ENCODE measurements around the gene SEC63. TPM values are rescaled to one million over a fixed set of nuclear protein-coding genes. Genes with fewer than 3 reads are reported as not detected.

SEC63 gene
- total and polyA plus RNA-seq, 2 of the 4 experiments (the other 2 are of a cell fraction) = 8.6 to 22.4 TPM

GRCh38 chr6:108005961-108006360 lies 48.0 kb upstream of the SEC63 start:
- no peak overlapping the region for H2AK5ac ChIP-seq (ENCODE audit: low read depth, low read length)
- no peak overlapping the region for H2AFZ ChIP-seq (replicated peaks; ENCODE audit: low read length, poor library complexity)
- POLR2A ChIA-PET (ENCODE audit: unreplicated experiment) = no interaction called here
- WGBS, 2 experiments (ENCODE audit: extremely low coverage in 2 of 2, insufficient read length in 1 of 2) = no CpG with 5 or more reads among the region's 3 CpGs
- no peak for ATAC-seq (ENCODE audit: low read depth)
- H3K9me3 ChIP-seq (ENCODE audit: control insufficient read depth, insufficient read depth, low read length) = peaks cover 2% of the 10 kb centered on the region; the same call in 1 of the 2 replicates
- H3K14ac ChIP-seq (replicated peaks; ENCODE audit: low read depth, low read length) = no peak overlapping the region
- intact Hi-C loops (cut with micrococcal nuclease) (no loop called here), dilution Hi-C loops (cut with HindIII; ENCODE audit: low sequenced_read_pairs, unreplicated experiment) (no loop called here), in situ Hi-C loops (cut with MboI; ENCODE audit: low sequenced_read_pairs) (no loop called here)
- H2AK9ac ChIP-seq (replicated peaks; ENCODE audit: low read depth, low read length, poor library complexity) = no peak overlapping the region
- no peak overlapping the region for H4K91ac ChIP-seq (ENCODE audit: insufficient read depth, low read depth, low read length)
- no peaks in the 10 kb centered on the region for H4K20me1 ChIP-seq (ENCODE audit: insufficient read depth, low read length)
- no peak overlapping the region for H3K4me3 ChIP-seq (ENCODE audit: insufficient read depth, low read depth, low read length)
- no peak overlapping the region for H2BK5ac ChIP-seq (ENCODE audit: low read depth, low read length, poor library complexity, severe bottlenecking)
- H3K18ac ChIP-seq (ENCODE audit: low read depth, low read length) = no peak overlapping the region
- no peak for TF ChIP-seq ELK1 (IDR thresholded peaks at IDR 0.05; ENCODE audit: borderline replicate concordance, low read depth, low read length)
- TF ChIP-seq CTCF (conservative IDR thresholded peaks at IDR 0.05; ENCODE audit: low read depth, low read length) = no peak
- TF ChIP-seq BHLHE40 (IDR thresholded peaks at IDR 0.05; ENCODE audit: low read depth, low read length) = no peak
- no peak for TF ChIP-seq POLR2A (IDR thresholded peaks at IDR 0.05; ENCODE audit: low read depth, low read length)
- TF ChIP-seq SMC3 (IDR thresholded peaks at IDR 0.05; ENCODE audit: low read depth, low read length) = no peak
- no peak for TF ChIP-seq USF2 (IDR thresholded peaks at IDR 0.05; ENCODE audit: low read depth, low read length)
- TF ChIP-seq MAFK (IDR thresholded peaks at IDR 0.05; ENCODE audit: low read depth, low read length) = no peak
- no peak for TF ChIP-seq RCOR1 (IDR thresholded peaks at IDR 0.05; ENCODE audit: insufficient replicate concordance, low read length)
- TF ChIP-seq MAZ (IDR thresholded peaks at IDR 0.05; ENCODE audit: borderline replicate concordance, low read depth, low read length) = no peak
- TF ChIP-seq RFX5 (IDR thresholded peaks at IDR 0.05; ENCODE audit: low read depth, low read length) = no peak
- no peak for TF ChIP-seq CHD1 (IDR thresholded peaks at IDR 0.05; ENCODE audit: low read depth, low read length)
- TF ChIP-seq NFE2L2 (IDR thresholded peaks at IDR 0.05; ENCODE audit: low read depth, low read length) = no peak
- no peak for TF ChIP-seq RAD21 (IDR thresholded peaks at IDR 0.05; ENCODE audit: low read length)
- TF ChIP-seq MXI1 (IDR thresholded peaks at IDR 0.05; ENCODE audit: borderline replicate concordance, low read depth, low read length) = no peak
- no peak for TF ChIP-seq CEBPB (IDR thresholded peaks at IDR 0.05; ENCODE audit: low read depth, low read length)
- no peak for TF ChIP-seq FOS (IDR thresholded peaks at IDR 0.05; ENCODE audit: low read depth, low read length)
- H3K4ac ChIP-seq (ENCODE audit: low read depth, low read length) = no peak overlapping the region
- no peak overlapping the region for H3K56ac ChIP-seq (ENCODE audit: extremely low read depth, insufficient read depth, low read length)
- H4K8ac ChIP-seq (ENCODE audit: low read depth in 2 of 2, low read length in 2 of 2) = no peak overlapping the region
- no peak overlapping the region for H2BK120ac ChIP-seq (ENCODE audit: low read depth, low read length)
- no peak overlapping the region for H3K23ac ChIP-seq (ENCODE audit: low read depth, low read length)
- no peak overlapping the region for H3K9ac ChIP-seq (ENCODE audit: low read depth, low read length)
- no peak overlapping the region for H2BK20ac ChIP-seq (ENCODE audit: low read depth, low read length)
- H3K9me1 ChIP-seq (ENCODE audit: insufficient read depth, low read length) = no peaks in the 10 kb centered on the region
- no peak overlapping the region for H3K27ac ChIP-seq (ENCODE audit: insufficient read depth, low read length)
- H2BK15ac ChIP-seq (ENCODE audit: low read depth, low read length) = no peak overlapping the region
- no peak overlapping the region for H4K5ac ChIP-seq (ENCODE audit: low read depth, low read length)
- H3K36me3 ChIP-seq (ENCODE audit: control insufficient read depth, insufficient read depth, low read length) = no peaks in the 10 kb centered on the region
- CTCF ChIA-PET = interaction anchor here (0.7 kb wide), 1 partner anchor 31 kb away, joined by 3 read pairs; no protein-coding TSS in a partner anchor
- peaks cover 2% of the 10 kb centered on the region; the same call in 1 of the 2 replicates for H3K27me3 ChIP-seq (ENCODE audit: control insufficient read depth, insufficient read depth, low read length)
- no peak overlapping the region for H3K4me2 ChIP-seq (ENCODE audit: low read depth, low read length)
- H3K4me1 ChIP-seq (ENCODE audit: control insufficient read depth, insufficient read depth, low read length) = no peaks in the 10 kb centered on the region
- DNase-seq = no peak
- no peaks in the 10 kb centered on the region for H3K79me1 ChIP-seq (ENCODE audit: low read depth in 1 of 2, low read length in 2 of 2)
- no TSS peak for BruUV-seq (replicated peaks)
